Mesodermal cell (in vitro differentiated cells): ENCODE data around the gene TRIM26.
"Not testable (repeated sequence)": the region's sequence is repeated elsewhere in the genome, so short reads cannot be mapped to it uniquely, and the experiment has no call there.

ENCODE experiments used
- H3K27ac ChIP-seq: 2 replicates; pipeline ENCODE4 v1.7.0; 2013; ENCODE audit warnings: mild to moderate bottlenecking, low read depth, low read length, moderate library complexity; ENCODE audit not compliant: severe bottlenecking
- H3K36me3 ChIP-seq: 2 replicates; pipeline ENCODE4 v1.7.1; 2013; ENCODE audit warnings: mild to moderate bottlenecking, low read length, moderate library complexity; ENCODE audit not compliant: control insufficient read depth, insufficient read depth
- H3K4me1 ChIP-seq: one replicate; pipeline ENCODE4 v1.7.1; 2013; ENCODE audit warnings: mild to moderate bottlenecking, low read length; ENCODE audit not compliant: insufficient read depth, control insufficient read depth, poor library complexity, severe bottlenecking
- H3K4me3 ChIP-seq: 2 replicates; pipeline ENCODE4 v1.7.0; 2013; ENCODE audit warnings: low read length, control low read depth, mild to moderate bottlenecking; ENCODE audit not compliant: insufficient read depth, poor library complexity, severe bottlenecking; ENCODE audit errors: extremely low read depth
- H3K9me3 ChIP-seq: 2 replicates; pipeline ENCODE4 v1.7.1; 2013; ENCODE audit warnings: mild to moderate bottlenecking, low read length, moderate library complexity; ENCODE audit not compliant: control insufficient read depth
- WGBS, 2 experiments: methylation state at CpG; one replicate each; pipeline ENCODE4 v1.1.5; 2013; ENCODE audit warnings: missing lambda C conversion rate in 2 of 2; ENCODE audit not compliant: insufficient coverage in 2 of 2; 5-methylcytosine and 5-hydroxymethylcytosine counted together

TRIM26 gene

GRCh38 chr6:30227242-30227722 lies 14.1 kb upstream of the TRIM26 start:
- Histone ChIP-seq H3K36me3 (no peaks in the 10 kb centered on the region), H3K4me1 (no peaks in the 10 kb centered on the region), H3K9me3 (peaks cover 14% of the 10 kb centered on the region), H3K4me3 (no peak overlapping the region), H3K27ac (no peak overlapping the region)
- 58 to 85% methylated on average over 2 of the region's 6 CpGs for whole genome bisulfite sequencing, 2 experiments

- H3K27ac ChIP-seq: no peak overlapping the region
- H3K36me3 ChIP-seq: no peaks in the 10 kb centered on the region
- peaks cover 14% of the 10 kb centered on the region for H3K9me3 ChIP-seq
- no peaks in the 10 kb centered on the region for H3K4me1 ChIP-seq
- no peak overlapping the region for H3K4me3 ChIP-seq
- no CpG with 5 or more reads among the region's 1 CpG for WGBS, 2 experiments
Measured at GRCh38 chr6:30223339-30223738, 10.1 kb upstream of the TRIM26 start.

- 89 to 96% methylated on average over 9 to 17 of the region's 23 CpGs for WGBS, 2 experiments
- H3K4me1 ChIP-seq, H3K4me3 ChIP-seq, H3K36me3 ChIP-seq, H3K27ac ChIP-seq: not testable (repeated sequence)
- peaks cover 14% of the 10 kb centered on the region for H3K9me3 ChIP-seq
Measured at GRCh38 chr6:30221956-30222355, 8.8 kb upstream of the TRIM26 start.

- H3K4me3 ChIP-seq, H3K4me1 ChIP-seq: not testable (repeated sequence)
- 90 to 100% methylated on average over 1 to 2 of the region's 6 CpGs for WGBS, 2 experiments
Measured at GRCh38 chr6:30221395-30221794, 8.2 kb upstream of the TRIM26 start.

GRCh38 chr6:30219244-30219643 lies 6.0 kb upstream of the TRIM26 start:
- no peaks in the 10 kb centered on the region for H3K4me1 ChIP-seq
- peaks cover 11% of the 10 kb centered on the region for H3K9me3 ChIP-seq
- H3K4me3 ChIP-seq: no peak overlapping the region
- H3K36me3 ChIP-seq: no peaks in the 10 kb centered on the region
- 0% methylated on average over 1 of the region's 1 CpG for WGBS, 2 experiments
- H3K27ac ChIP-seq: no peak overlapping the region

More at GRCh38 chr6:30221395-30221794, 8.2 kb upstream of the TRIM26 start:
- peaks cover 14% of the 10 kb centered on the region for H3K9me3 ChIP-seq
- not testable (repeated sequence) for H3K36me3 ChIP-seq, H3K27ac ChIP-seq

GRCh38 chr6:30216096-30216495 lies 2.9 kb upstream of the TRIM26 start:
- Histone ChIP-seq H3K4me3 (no peak overlapping the region), H3K9me3 (no peaks in the 10 kb centered on the region), H3K27ac (no peak overlapping the region), H3K4me1 (peaks cover 6% of the 10 kb centered on the region), H3K36me3 (no peaks in the 10 kb centered on the region)
- 90 to 93% methylated on average over 3 of the region's 3 CpGs for WGBS, 2 experiments

- no peaks in the 10 kb centered on the region for H3K36me3 ChIP-seq
- H3K9me3 ChIP-seq: no peaks in the 10 kb centered on the region
- peak overlapping the region; percentile 68 for H3K4me3 ChIP-seq
- no peak overlapping the region for H3K27ac ChIP-seq
- H3K4me1 ChIP-seq: peaks cover 12% of the 10 kb centered on the region
- 46% methylated on average over 5 of the region's 14 CpGs; no CpG with 5 or more reads in 1 of the 2 experiments for WGBS, 2 experiments
Measured at GRCh38 chr6:30214657-30214982, 1.4 kb upstream of the TRIM26 start.

- no peaks in the 10 kb centered on the region for H3K9me3 ChIP-seq
- no peaks in the 10 kb centered on the region for H3K36me3 ChIP-seq
- peak overlapping the region; percentile 72 for H3K27ac ChIP-seq
- 5 to 8% methylated on average over 37 to 40 of the region's 45 CpGs for WGBS, 2 experiments
- H3K4me3 ChIP-seq: peak overlapping the region; percentile 68
- peaks cover 12% of the 10 kb centered on the region for H3K4me1 ChIP-seq
Measured at GRCh38 chr6:30213957-30214656, 901 bp upstream of the TRIM26 start.

GRCh38 chr6:30213667-30213956 lies 406 bp upstream of the TRIM26 start:
- peak overlapping the region; percentile 72 for H3K27ac ChIP-seq
- H3K4me3 ChIP-seq: peak overlapping the region; percentile 68
- H3K9me3 ChIP-seq: no peaks in the 10 kb centered on the region
- peaks cover 4% of the 10 kb centered on the region for H3K36me3 ChIP-seq
- H3K4me1 ChIP-seq: peaks cover 12% of the 10 kb centered on the region
- WGBS, 2 experiments: 6 to 15% methylated on average over 11 to 12 of the region's 12 CpGs

GRCh38 chr6:30211899-30212298 lies 1.3 kb downstream of the TRIM26 start:
- peak overlapping the region; percentile 68 for H3K4me3 ChIP-seq
- peaks cover 4% of the 10 kb centered on the region for H3K36me3 ChIP-seq
- 64% methylated on average over 2 of the region's 3 CpGs; no CpG with 5 or more reads in 1 of the 2 experiments for WGBS, 2 experiments
- no peak overlapping the region for H3K27ac ChIP-seq
- H3K4me1 ChIP-seq: peaks cover 20% of the 10 kb centered on the region
- H3K9me3 ChIP-seq: no peaks in the 10 kb centered on the region

- Histone ChIP-seq H3K4me1 (peaks cover 20% of the 10 kb centered on the region), H3K9me3 (no peaks in the 10 kb centered on the region), H3K4me3 (no peak overlapping the region), H3K27ac (no peak overlapping the region), H3K36me3 (peaks cover 4% of the 10 kb centered on the region)
- 80 to 100% methylated on average over 1 of the region's 2 CpGs for WGBS, 2 experiments
Measured at GRCh38 chr6:30211306-30211705, 1.9 kb downstream of the TRIM26 start.
